ENCODE measurements around the gene HS6ST3. TPM values are rescaled to one million over a fixed set of nuclear protein-coding genes. Genes with fewer than 3 reads are reported as not detected.

Gene HS6ST3
- total and polyA plus RNA-seq, 8 donors, result 0.65 to 3.4 (median 1.8) TPM

GRCh38 chr13:96248996-96249395 is 159.1 kb downstream of the HS6ST3 start:
- Histone ChIP-seq H3K27me3 (no peaks in the 10 kb centered on the region), H3K27ac (no peak overlapping the region), H3K4me3 (no peak overlapping the region), H3K4me1 (no peaks in the 10 kb centered on the region), H3K9me3 (no peaks in the 10 kb centered on the region), H3K36me3 (no peaks in the 10 kb centered on the region)
- intact Hi-C loops (cut with DNase I), result no loop called here
- no peak for FAIRE-seq
- no peak for DNase-seq
- no peak for ATAC-seq
- 81% methylated on average over 1 of the region's 1 CpG for WGBS, 2 donors
- no peak for TF ChIP-seq CTCF (IDR thresholded peaks at IDR 0.05)

- Histone ChIP-seq H3K4me3 (no peak overlapping the region), H3K9me3 (no peaks in the 10 kb centered on the region), H3K27me3 (no peaks in the 10 kb centered on the region), H3K4me1 (no peaks in the 10 kb centered on the region), H3K36me3 (no peaks in the 10 kb centered on the region), H3K27ac (no peak overlapping the region)
- DNase-seq (no peak), ATAC-seq (no peak), FAIRE-seq (no peak)
- WGBS, 2 donors, result 92 to 97% methylated on average over 4 of the region's 4 CpGs
- TF ChIP-seq CTCF (IDR thresholded peaks at IDR 0.05), result no peak
- intact Hi-C loops (cut with DNase I), result no loop called here
Measured at GRCh38 chr13:96252903-96253302, 163.0 kb downstream of the HS6ST3 start.

- ATAC-seq (no peak), DNase-seq (no peak), FAIRE-seq (no peak)
Measured at GRCh38 chr13:96273196-96273595, 183.3 kb downstream of the HS6ST3 start.

GRCh38 chr13:96274046-96274445 is 184.1 kb downstream of the HS6ST3 start:
- WGBS, 2 donors, result 99 to 100% methylated on average over 2 of the region's 2 CpGs
- peak overlapping the region in 1 of 4 donors; percentile 19 for H3K27ac ChIP-seq
- intact Hi-C loops (cut with DNase I), result no loop called here
- ATAC-seq, result no peak
- no peak for TF ChIP-seq CTCF (IDR thresholded peaks at IDR 0.05)
- no peak for DNase-seq
- no peaks in the 10 kb centered on the region for H3K27me3 ChIP-seq
- H3K4me3 ChIP-seq, result no peak overlapping the region
- H3K9me3 ChIP-seq, result no peaks in the 10 kb centered on the region
- no peaks in the 10 kb centered on the region for H3K4me1 ChIP-seq
- H3K36me3 ChIP-seq, result no peaks in the 10 kb centered on the region
- no peak for FAIRE-seq

More at GRCh38 chr13:96273196-96273595, 183.3 kb downstream of the HS6ST3 start:
- Histone ChIP-seq H3K36me3 (no peaks in the 10 kb centered on the region), H3K27ac (no peak overlapping the region), H3K9me3 (no peaks in the 10 kb centered on the region), H3K4me1 (no peaks in the 10 kb centered on the region), H3K27me3 (no peaks in the 10 kb centered on the region), H3K4me3 (no peak overlapping the region)
- no peak for TF ChIP-seq CTCF (IDR thresholded peaks at IDR 0.05)
- 64 to 79% methylated on average over 1 of the region's 1 CpG for whole genome bisulfite sequencing, 2 donors
- intact Hi-C loops (cut with DNase I), result no loop called here

GRCh38 chr13:96279904-96280303 is 190.0 kb downstream of the HS6ST3 start:
- ATAC-seq, result peak in 3 of 4 donors; percentile 38 to 83 (median 67)
- Histone ChIP-seq H3K36me3 (no peaks in the 10 kb centered on the region), H3K27me3 (no peaks in the 10 kb centered on the region), H3K4me1 (no peaks in the 10 kb centered on the region), H3K27ac (no peak overlapping the region), H3K4me3 (no peak overlapping the region), H3K9me3 (no peaks in the 10 kb centered on the region)
- intact Hi-C loops (cut with DNase I), result no loop called here
- DNase-seq, result no peak
- no peak for FAIRE-seq
- no peak for TF ChIP-seq CTCF (IDR thresholded peaks at IDR 0.05)
- WGBS, 2 donors, result 86 to 90% methylated on average over 3 of the region's 3 CpGs
